GM19025 (cell line): ENCODE data around the gene GPR15.
"Not testable (repeated sequence)": the region's sequence is repeated elsewhere in the genome, so short reads cannot be mapped to it uniquely, and the experiment has no call there.

Experiments
- ATAC-seq: cut with Tn5 transposase; IDR thresholded peaks from one replicate; pipeline ENCODE4 v1.9.1; 2021; ENCODE audit warnings: mild to moderate bottlenecking, low read depth, moderate library complexity; ENCODE audit not compliant: unreplicated experiment

GPR15 gene

GRCh38 chr3:98556164-98557130 lies 24.7 kb downstream of the GPR15 start:
- peak; percentile 66 for ATAC-seq

GRCh38 chr3:98557324-98558010 lies 25.7 kb downstream of the GPR15 start:
- peak; percentile 12 for ATAC-seq

GRCh38 chr3:98558100-98558827 lies 26.5 kb downstream of the GPR15 start:
- ATAC-seq: no peak

GRCh38 chr3:98559769-98560168 lies 28.0 kb downstream of the GPR15 start:
- not testable (repeated sequence) for ATAC-seq

- ATAC-seq: no peak
Observed at GRCh38 chr3:98560911-98561310, 29.1 kb downstream of the GPR15 start.

GRCh38 chr3:98561727-98562521 lies 30.1 kb downstream of the GPR15 start:
- ATAC-seq: no peak

- ATAC-seq: peak; percentile 50
Observed at GRCh38 chr3:98563661-98564281, 32.0 kb downstream of the GPR15 start.

- ATAC-seq: no peak
Observed at GRCh38 chr3:98564282-98565005, 32.7 kb downstream of the GPR15 start.

- ATAC-seq: no peak
Observed at GRCh38 chr3:98565237-98565643, 33.5 kb downstream of the GPR15 start.

- ATAC-seq: no peak
Observed at GRCh38 chr3:98565843-98566242, 34.1 kb downstream of the GPR15 start.

GRCh38 chr3:98567666-98568270 lies 36.0 kb downstream of the GPR15 start:
- peak; percentile 25 for ATAC-seq

GRCh38 chr3:98568402-98568801 lies 36.6 kb downstream of the GPR15 start:
- ATAC-seq: no peak

GRCh38 chr3:98573181-98573728 lies 41.5 kb downstream of the GPR15 start:
- ATAC-seq: peak; percentile 51

- ATAC-seq: no peak
Observed at GRCh38 chr3:98574132-98574531, 42.4 kb downstream of the GPR15 start.

GRCh38 chr3:98577178-98577895 lies 45.6 kb downstream of the GPR15 start:
- no peak for ATAC-seq

- no peak for ATAC-seq
Observed at GRCh38 chr3:98580401-98581386, 48.9 kb downstream of the GPR15 start.
